Gastroesophageal sphincter (tissue), 4 donors: ENCODE data around the gene IFI35. TPM values are rescaled to one million over a fixed set of nuclear protein-coding genes. Genes with fewer than 3 reads are reported as not detected.
"Not testable (repeated sequence)": the region's sequence is repeated elsewhere in the genome, so short reads cannot be mapped to it uniquely, and the experiment has no call there.

Source experiments
- ATAC-seq: fragments of 150-250 bp; one replicate; pipeline ENCODE4 v1.9.1; 2016; ENCODE audit warnings: mild to moderate bottlenecking, moderate library complexity
- H3K27ac ChIP-seq, 4 donors: fragments of 200-600 bp; sonication (generic) in 3 of 4; 1 replicate in 3 of 4; 2 replicates in 1 of 4; pipeline ENCODE4 v1.5.1; 2016 to 2019
- H3K27me3 ChIP-seq: fragments of 200-600 bp; sonication (generic); one replicate; pipeline ENCODE4 v1.5.1; 2019
- H3K36me3 ChIP-seq, 2 donors: fragments of 200-600 bp; sonication (generic); one replicate each; pipeline ENCODE4 v1.5.1; 2019; ENCODE audit warnings: control low read depth in 1 of 2
- H3K4me1 ChIP-seq, 3 donors: fragments of 200-600 bp; sonication (generic); 1 replicate in 2 of 3; 2 replicates in 1 of 3; pipeline ENCODE4 v1.5.1; 2016 to 2019; ENCODE audit warnings: control low read depth in 2 of 3
- H3K4me3 ChIP-seq, 2 donors: fragments of 200-600 bp; sonication (generic); one replicate each; pipeline ENCODE4 v1.5.1; 2019; ENCODE audit warnings: mild to moderate bottlenecking in 1 of 2, moderate library complexity in 1 of 2
- H3K9me3 ChIP-seq, 3 donors: fragments of 200-600 bp; sonication (generic); one replicate each; pipeline ENCODE4 v1.5.1; 2017 to 2019; ENCODE audit warnings: control low read depth in 2 of 3
- CTCF ChIP-seq, 4 experiments: fragments of 200-600 bp in 2 of 4; fragments of 450-650 bp in 2 of 4; sonication (generic) in 1 of 4; IDR thresholded peaks; one replicate each; pipeline ENCODE4 v1.5.1; 2017 to 2019; ENCODE audit warnings: antibody characterized with exemption in 4 of 4, mild to moderate bottlenecking in 2 of 4, moderate library complexity in 2 of 4
- EP300 ChIP-seq: sonication (generic); formaldehyde crosslinking; IDR thresholded peaks from one replicate; pipeline ENCODE4 v1.6.1; 2017; ENCODE audit warnings: antibody characterized with exemption, mild to moderate bottlenecking
- POLR2A ChIP-seq, 2 donors: fragments of 450-650 bp; IDR thresholded peaks; one replicate each; pipeline ENCODE4 v1.6.1; 2017; ENCODE audit warnings: antibody characterized with exemption in 2 of 2, mild to moderate bottlenecking in 2 of 2, moderate library complexity in 1 of 2
- POLR2AphosphoS5 ChIP-seq: sonication (generic); formaldehyde crosslinking; IDR thresholded peaks from one replicate; pipeline ENCODE4 v1.6.1; 2017; ENCODE audit warnings: antibody characterized with exemption
- WGBS, 2 donors: methylation state at CpG; one replicate each; pipeline ENCODE4 v1.1.5; 2018; ENCODE audit warnings: low coverage in 1 of 2; 5-methylcytosine and 5-hydroxymethylcytosine counted together
- total RNA-seq, 4 donors: library from RNA; depleted of rRNA; stranded (reverse); fragments of >200 nt; gene quantifications; one replicate each; pipeline ENCODE4 v1.1.0, GENCODE V29; 2016

IFI35 gene
- total RNA-seq, 4 donors from 2014 or later, result 17.1 to 27.9 (median 22.9) TPM

DNA sequence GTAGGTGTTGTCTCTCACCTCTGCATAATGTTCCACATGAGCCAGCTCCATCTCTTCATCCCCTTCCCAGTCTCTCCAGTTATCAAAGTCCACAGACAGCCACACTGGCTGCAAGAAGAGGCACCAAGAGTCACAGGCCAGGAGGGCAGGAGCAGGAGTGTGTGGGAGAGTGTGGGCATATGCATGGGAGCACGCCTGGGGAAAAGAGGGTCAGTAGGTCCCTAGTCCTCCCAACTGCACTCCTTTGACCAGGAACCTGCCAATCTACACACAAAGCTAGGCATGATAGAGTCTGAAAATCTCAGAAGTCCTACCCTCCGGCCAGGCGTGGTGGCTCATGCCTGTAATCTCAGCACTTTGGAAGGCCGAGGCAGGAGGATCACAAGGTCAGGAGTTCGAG is 35.0 kb upstream of the IFI35 start:
- no peak overlapping the region for H3K27ac ChIP-seq
- no peak for ATAC-seq
- TF ChIP-seq POLR2A (IDR thresholded peaks at IDR 0.05), result no peak
- no peak for TF ChIP-seq EP300
- TF ChIP-seq CTCF (IDR thresholded peaks at IDR 0.05), result no peak
- TF ChIP-seq POLR2AphosphoS5, result no peak
- H3K36me3 ChIP-seq, result no peaks in the 10 kb centered on the region
- H3K4me1 ChIP-seq, result no peaks in the 10 kb centered on the region
- H3K9me3 ChIP-seq, result no peaks in the 10 kb centered on the region
- no peaks in the 10 kb centered on the region for H3K27me3 ChIP-seq
- WGBS, 2 donors, result 60% methylated on average over 1 of the region's 5 CpGs; no CpG with 5 or more reads in 1 of the 2 donors
- H3K4me3 ChIP-seq, result no peak overlapping the region

DNA sequence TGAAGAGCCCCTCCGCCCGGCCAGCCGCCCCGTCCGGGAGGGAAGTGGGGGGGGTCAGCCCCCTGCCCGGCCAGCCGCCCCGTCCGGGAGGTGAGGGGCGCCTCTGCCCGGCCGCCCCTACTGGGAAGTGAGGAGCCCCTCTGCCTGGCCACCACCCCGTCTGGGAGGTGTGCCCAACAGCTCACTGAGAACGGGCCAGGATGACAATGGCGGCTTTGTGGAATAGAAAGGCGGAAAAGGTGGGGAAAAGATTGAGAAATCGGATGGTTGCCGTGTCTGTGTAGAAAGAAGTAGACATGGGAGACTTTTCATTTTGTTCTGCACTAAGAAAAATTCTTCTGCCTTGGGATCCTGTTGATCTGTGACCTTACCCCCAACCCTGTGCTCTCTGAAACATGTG is 33.3 kb upstream of the IFI35 start:
- not testable (repeated sequence) for H3K4me1 ChIP-seq, H3K27me3 ChIP-seq, H3K9me3 ChIP-seq, ATAC-seq, H3K27ac ChIP-seq, H3K4me3 ChIP-seq, H3K36me3 ChIP-seq
- no CpG with 5 or more reads among the region's 18 CpGs for WGBS, 2 donors

DNA sequence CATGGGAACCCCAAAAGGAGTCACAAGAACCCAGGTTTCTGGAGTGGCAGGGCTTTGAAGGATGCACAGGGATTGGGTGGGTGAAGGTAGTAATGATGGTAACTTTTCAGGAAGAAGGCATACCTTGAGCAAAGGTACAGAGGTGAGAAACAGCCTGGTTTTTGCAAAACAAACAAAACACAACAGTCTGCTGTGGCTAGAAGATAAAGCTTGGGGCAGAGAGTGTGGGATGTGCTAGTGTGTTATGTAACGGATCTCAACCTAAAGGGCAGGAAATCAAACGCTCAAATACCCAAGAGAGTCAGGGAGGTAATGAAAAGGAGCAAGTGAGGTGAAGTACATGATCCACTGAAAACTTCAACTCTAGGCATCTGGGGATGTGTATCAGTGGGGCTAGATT is 31.3 kb upstream of the IFI35 start:
- WGBS, 2 donors, result 17 to 45% methylated on average over 2 of the region's 2 CpGs
- H3K4me1 ChIP-seq, result peaks cover 0 to 14% (median 3%) of the 10 kb centered on the region in 3 donors
- H3K4me3 ChIP-seq, result no peak overlapping the region
- H3K9me3 ChIP-seq, result no peaks in the 10 kb centered on the region
- H3K27ac ChIP-seq, result no peak overlapping the region
- no peak for ATAC-seq
- no peaks in the 10 kb centered on the region for H3K27me3 ChIP-seq
- H3K36me3 ChIP-seq, result no peaks in the 10 kb centered on the region
- TF ChIP-seq POLR2AphosphoS5 (no peak), EP300 (no peak), POLR2A (IDR thresholded peaks at IDR 0.05) (no peak), CTCF (IDR thresholded peaks at IDR 0.05) (no peak)

DNA sequence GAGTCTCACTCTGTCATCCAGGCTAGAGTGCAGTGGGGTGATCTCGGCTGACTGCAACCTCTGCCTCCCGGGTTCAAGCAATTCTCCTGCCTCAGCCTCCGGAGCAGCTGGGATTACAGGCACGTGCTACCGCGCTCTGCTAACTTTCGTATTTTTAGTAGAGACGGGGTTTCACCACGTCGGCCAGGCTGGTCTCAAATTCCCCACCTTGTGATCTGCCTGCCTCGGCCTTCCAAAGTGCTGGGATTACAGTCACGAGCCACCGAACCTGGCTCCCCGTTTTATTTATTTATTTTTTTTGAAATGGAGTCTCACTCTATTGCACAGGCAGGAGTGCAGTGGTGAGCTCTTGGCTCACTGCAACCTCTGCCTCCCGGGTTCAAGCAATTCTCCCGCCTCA is 30.9 kb upstream of the IFI35 start:
- H3K9me3 ChIP-seq, H3K27me3 ChIP-seq, H3K4me3 ChIP-seq, H3K36me3 ChIP-seq, ATAC-seq, H3K27ac ChIP-seq: not testable (repeated sequence)
- WGBS, 2 donors, result 82 to 97% methylated on average over 7 to 15 of the region's 16 CpGs
- peaks cover 0 to 14% (median 3%) of the 10 kb centered on the region in 3 donors for H3K4me1 ChIP-seq

DNA sequence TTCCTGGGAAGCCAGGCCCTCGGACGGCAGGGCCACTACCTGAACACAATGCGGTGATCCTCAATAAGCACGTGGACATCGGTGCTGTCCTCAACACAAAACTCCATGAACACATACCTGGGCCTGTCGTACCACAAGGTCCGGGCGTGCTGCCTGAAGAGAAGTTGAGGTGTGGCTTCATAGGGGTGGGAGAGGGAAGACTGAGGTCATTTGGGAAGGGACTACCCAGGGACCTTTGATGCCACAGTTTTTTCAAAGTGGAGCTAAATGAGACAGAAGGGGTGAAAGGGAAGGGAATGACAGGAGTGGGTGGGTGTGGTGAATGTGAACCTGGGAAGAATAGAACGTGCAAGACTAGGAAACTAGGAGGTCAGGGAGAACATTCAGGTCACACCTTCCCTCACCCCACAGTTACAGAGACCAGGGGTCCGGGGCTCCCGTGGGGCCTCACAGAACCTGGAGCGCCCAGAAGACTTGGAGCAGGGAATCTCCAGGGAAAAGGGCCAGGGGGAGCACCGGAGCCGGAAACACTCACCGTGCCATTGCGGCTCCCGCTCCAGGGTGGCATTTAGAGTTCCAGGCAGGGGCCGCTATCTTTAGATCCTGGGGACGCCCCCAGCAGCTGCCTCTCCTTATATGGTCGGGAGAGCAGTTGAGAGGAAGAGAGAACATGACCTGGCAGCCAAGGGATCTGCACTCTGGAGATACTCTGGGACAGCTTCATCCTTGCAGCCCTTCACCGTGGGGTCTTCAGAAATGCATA is 26.9 kb upstream of the IFI35 start, which contains the start of gene PTGES3L:
Gene PTGES3L (minus strand): TSS at position 570 of the 763 bp plus-strand sequence. CDS start 27 bp downstream, at position 543.
- peaks cover 0 to 31% (median 11%) of the 10 kb centered on the region in 3 donors for H3K4me1 ChIP-seq
- H3K27ac ChIP-seq, result peak within 1 kb of the TSS; percentile 35 to 92 (median 86)
- H3K27me3 ChIP-seq, result no peaks in the 10 kb centered on the region
- H3K36me3 ChIP-seq, result peaks cover 0 to 12% of the 10 kb centered on the region in 2 donors
- H3K9me3 ChIP-seq, result no peaks in the 10 kb centered on the region
- peak; percentile 74 for ATAC-seq
- peak within 1 kb of the TSS; percentile 72 to 98 for H3K4me3 ChIP-seq
- TF ChIP-seq POLR2AphosphoS5 (peak; percentile 53), CTCF (IDR thresholded peaks at IDR 0.05) (peak in 1 of 4 experiments; percentile 3), POLR2A (IDR thresholded peaks at IDR 0.05) (no peak)
- WGBS, 2 donors, result 2 to 26% methylated on average over 6 to 18 of the region's 21 CpGs

GRCh38 chr17:42980274-42980765 is 26.3 kb upstream of the IFI35 start, which contains the start of gene RUNDC1:
RUNDC1 (plus strand) TSS chr17:42980565; CDS start chr17:42980577, 12 bp downstream.
- WGBS, 2 donors, result 0% methylated on average over 4 to 5 of the region's 39 CpGs
- peaks cover 0 to 31% (median 11%) of the 10 kb centered on the region in 3 donors for H3K4me1 ChIP-seq
- ATAC-seq, result peak; percentile 94
- H3K4me3 ChIP-seq, result peak within 1 kb of the TSS; percentile 72 to 98
- TF ChIP-seq POLR2AphosphoS5 (peak; percentile 61), POLR2A (IDR thresholded peaks at IDR 0.05) (peak; percentile 38 to 48), CTCF (IDR thresholded peaks at IDR 0.05) (no peak), EP300 (no peak)
- peak within 1 kb of the TSS; percentile 35 to 92 (median 86) for H3K27ac ChIP-seq
- H3K27me3 ChIP-seq, result no peaks in the 10 kb centered on the region
- H3K9me3 ChIP-seq, result no peaks in the 10 kb centered on the region
- H3K36me3 ChIP-seq, result peaks cover 0 to 18% of the 10 kb centered on the region in 2 donors
